OCI-LY7 (cell line): Measurements from ENCODE around the gene ASL. TPM values are rescaled to one million over a fixed set of nuclear protein-coding genes. Genes with fewer than 3 reads are reported as not detected.
"Not testable (repeated sequence)": the region's sequence is repeated elsewhere in the genome, so short reads cannot be mapped to it uniquely, and the experiment has no call there.

ENCODE experiments used
- BruUV-seq: library from RNA; stranded (reverse); fragments of 400-500 nt; replicated peaks from 2 replicates; lab custom pipeline; 2021; lab: Mats Ljungman, UMichigan
- CTCF ChIA-PET: fragments of 300-600 bp; sonication (Branson Sonifier 250); formaldehyde crosslinking; loops from one replicate; lab custom pipeline; 2022; ENCODE audit warnings: antibody characterized with exemption; ENCODE audit not compliant: unreplicated experiment; lab: Charles Lee
- POLR2A ChIA-PET: fragments of 300-600 bp; sonication (Branson Sonifier 250); formaldehyde crosslinking; loops from one replicate; lab custom pipeline; 2022; ENCODE audit warnings: antibody characterized with exemption; lab: Charles Lee
- DNase-seq: peaks from one replicate; pipeline ENCODE4 v3.0.0-alpha.2; 2015; ENCODE audit warnings: low spot score
- H2AFZ ChIP-seq: fragments of 200-600 bp; sonication (generic), shearing (Covaris generic); 2 replicates; pipeline ENCODE4 v1.6.1; 2014; ENCODE audit warnings: mild to moderate bottlenecking, antibody characterized with exemption, low read length, moderate library complexity
- H3K27ac ChIP-seq: fragments of 200-600 bp; sonication (generic); 2 replicates; pipeline ENCODE4 v1.5.1; 2014; ENCODE audit warnings: mixed run types, low read depth, mild to moderate bottlenecking, moderate library complexity, low read length, inconsistent platforms; ENCODE audit not compliant: poor library complexity, severe bottlenecking
- H3K36me3 ChIP-seq: fragments of 200-600 bp; sonication (generic); 2 replicates; pipeline ENCODE4 v1.6.1; 2014; ENCODE audit warnings: mild to moderate bottlenecking, antibody characterized with exemption, low read length, moderate library complexity, mixed read lengths; ENCODE audit not compliant: insufficient read depth
- H3K4me1 ChIP-seq: fragments of 200-600 bp; sonication (generic); 2 replicates; pipeline ENCODE4 v1.5.1; 2014; ENCODE audit warnings: mild to moderate bottlenecking, low read length; ENCODE audit not compliant: insufficient read depth, poor library complexity, severe bottlenecking
- H3K4me2 ChIP-seq: fragments of 200-600 bp; sonication (generic); 2 replicates; pipeline ENCODE4 v1.6.1; 2014; ENCODE audit warnings: mild to moderate bottlenecking, low read length
- H3K4me3 ChIP-seq: fragments of 200-600 bp; sonication (generic); 2 replicates; pipeline ENCODE4 v1.5.1; 2014; ENCODE audit warnings: mild to moderate bottlenecking, low read depth, low read length; ENCODE audit not compliant: poor library complexity, severe bottlenecking
- H3K79me2 ChIP-seq: fragments of 200-600 bp; sonication (generic); 2 replicates; pipeline ENCODE4 v1.6.1; 2016; ENCODE audit warnings: low read depth, mild to moderate bottlenecking, low read length, moderate library complexity, mixed read lengths; ENCODE audit not compliant: insufficient read depth
- H3K9me2 ChIP-seq: fragments of 200-600 bp; sonication (generic); 2 replicates; pipeline ENCODE4 v1.6.1; 2016; ENCODE audit warnings: mild to moderate bottlenecking, low read length, mixed read lengths; ENCODE audit not compliant: insufficient read depth
- H3K9me3 ChIP-seq: fragments of 200-600 bp; sonication (generic); 2 replicates; pipeline ENCODE4 v1.6.1; 2014; ENCODE audit warnings: mild to moderate bottlenecking, mixed run types, low read length, mixed read lengths
- H4K20me1 ChIP-seq: fragments of 200-600 bp; sonication (generic); 2 replicates; pipeline ENCODE4 v1.6.1; 2014; ENCODE audit warnings: mild to moderate bottlenecking, antibody characterized with exemption, low read length, moderate library complexity, mixed read lengths; ENCODE audit not compliant: insufficient read depth
- EZH2phosphoT487 ChIP-seq: fragments of 200-600 bp; sonication (generic); IDR thresholded peaks from 2 replicates; pipeline ENCODE4 v1.6.1; 2018; ENCODE audit warnings: low read depth, borderline replicate concordance, mild to moderate bottlenecking, mixed run types, antibody characterized with exemption, low read length, moderate library complexity, mixed read lengths
- intact Hi-C: fragments of 100-400 bp; cut with micrococcal nuclease; formaldehyde crosslinking; loops from one replicate; pipeline ENCODE4 v1.10.0; 2022; ENCODE audit not compliant: unreplicated experiment
- total RNA-seq, 2 experiments: library from RNA; depleted of rRNA in 1 of 2; stranded (reverse); fragments of >200 nt in 1 of 2; shearing (Covaris generic) in 1 of 2; gene quantifications; 2 replicates each; pipeline ENCODE4 v1.2.3, GENCODE V29; 2014 to 2022
- TF ChIP-seq, protein P1 (sequence below): fragments of 200-600 bp; sonication (generic); conservative IDR thresholded peaks from 2 replicates; pipeline ENCODE4 v1.5.1; 2014; ENCODE audit warnings: mild to moderate bottlenecking, antibody characterized with exemption, low read length, moderate library complexity, mixed read lengths

The ASL gene
- total RNA-seq, 2 experiments from 2014 or later: 22.2 to 25.7 TPM

DNA sequence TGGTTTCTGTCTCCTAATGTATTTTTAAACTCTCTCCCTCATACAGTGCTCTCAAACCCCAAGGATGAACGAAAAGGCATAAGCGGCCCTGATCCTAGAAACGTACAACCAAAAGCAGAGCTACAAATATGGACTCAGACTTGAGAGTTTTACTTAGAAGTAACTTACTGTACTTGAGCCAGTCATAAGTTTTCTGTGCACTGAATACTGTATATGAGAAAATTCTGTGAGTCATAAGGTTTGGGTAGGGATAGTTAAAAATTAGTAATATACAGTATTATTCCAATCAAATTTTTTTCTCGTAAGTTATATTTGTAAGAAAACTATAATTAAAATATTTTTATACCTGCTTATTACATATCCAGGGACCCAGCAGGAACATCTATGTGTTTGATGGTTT, 5.9 kb upstream of the ASL start:
- Histone ChIP-seq H3K9me3 (no peaks in the 10 kb centered on the region), H2AFZ (no peak overlapping the region), H3K79me2 (no peaks in the 10 kb centered on the region), H3K4me1 (no peaks in the 10 kb centered on the region), H3K4me3 (no peak overlapping the region), H3K36me3 (no peaks in the 10 kb centered on the region), H3K4me2 (no peak overlapping the region), H3K9me2 (no peaks in the 10 kb centered on the region), H3K27ac (no peak overlapping the region), H4K20me1 (no peaks in the 10 kb centered on the region)
- POLR2A ChIA-PET: interaction anchor here (0.7 kb wide), 1 partner anchor 856 kb away, joined by 4 read pairs; no protein-coding TSS in a partner anchor
- CTCF ChIA-PET: no interaction called here
- BruUV-seq: no TSS peak
- intact Hi-C loops: no loop called here
- TF ChIP-seq, protein P1, sequence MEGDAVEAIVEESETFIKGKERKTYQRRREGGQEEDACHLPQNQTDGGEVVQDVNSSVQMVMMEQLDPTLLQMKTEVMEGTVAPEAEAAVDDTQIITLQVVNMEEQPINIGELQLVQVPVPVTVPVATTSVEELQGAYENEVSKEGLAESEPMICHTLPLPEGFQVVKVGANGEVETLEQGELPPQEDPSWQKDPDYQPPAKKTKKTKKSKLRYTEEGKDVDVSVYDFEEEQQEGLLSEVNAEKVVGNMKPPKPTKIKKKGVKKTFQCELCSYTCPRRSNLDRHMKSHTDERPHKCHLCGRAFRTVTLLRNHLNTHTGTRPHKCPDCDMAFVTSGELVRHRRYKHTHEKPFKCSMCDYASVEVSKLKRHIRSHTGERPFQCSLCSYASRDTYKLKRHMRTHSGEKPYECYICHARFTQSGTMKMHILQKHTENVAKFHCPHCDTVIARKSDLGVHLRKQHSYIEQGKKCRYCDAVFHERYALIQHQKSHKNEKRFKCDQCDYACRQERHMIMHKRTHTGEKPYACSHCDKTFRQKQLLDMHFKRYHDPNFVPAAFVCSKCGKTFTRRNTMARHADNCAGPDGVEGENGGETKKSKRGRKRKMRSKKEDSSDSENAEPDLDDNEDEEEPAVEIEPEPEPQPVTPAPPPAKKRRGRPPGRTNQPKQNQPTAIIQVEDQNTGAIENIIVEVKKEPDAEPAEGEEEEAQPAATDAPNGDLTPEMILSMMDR: no peak
- TF ChIP-seq EZH2phosphoT487: no peak
- no peak for DNase-seq

DNA sequence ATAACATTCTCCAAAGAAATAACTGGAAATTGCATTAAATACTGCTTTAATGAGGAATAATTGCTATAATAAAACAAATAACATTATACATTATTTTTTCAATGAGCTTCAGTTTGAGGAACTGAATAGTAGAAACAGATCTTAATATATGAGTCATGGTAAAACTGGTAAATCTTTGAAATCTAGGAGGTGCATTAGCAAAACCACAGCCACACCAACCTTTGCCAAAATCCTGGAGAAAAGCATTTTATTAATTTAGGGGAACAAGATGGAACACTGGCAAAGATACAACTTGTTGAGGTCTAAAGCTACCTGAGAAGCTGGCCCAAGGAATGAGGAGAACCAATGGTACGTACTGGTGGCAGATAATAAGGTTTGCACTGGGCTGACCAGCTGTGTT, 5.4 kb upstream of the ASL start:
- intact Hi-C loops: no loop called here
- no TSS peak for BruUV-seq

DNA sequence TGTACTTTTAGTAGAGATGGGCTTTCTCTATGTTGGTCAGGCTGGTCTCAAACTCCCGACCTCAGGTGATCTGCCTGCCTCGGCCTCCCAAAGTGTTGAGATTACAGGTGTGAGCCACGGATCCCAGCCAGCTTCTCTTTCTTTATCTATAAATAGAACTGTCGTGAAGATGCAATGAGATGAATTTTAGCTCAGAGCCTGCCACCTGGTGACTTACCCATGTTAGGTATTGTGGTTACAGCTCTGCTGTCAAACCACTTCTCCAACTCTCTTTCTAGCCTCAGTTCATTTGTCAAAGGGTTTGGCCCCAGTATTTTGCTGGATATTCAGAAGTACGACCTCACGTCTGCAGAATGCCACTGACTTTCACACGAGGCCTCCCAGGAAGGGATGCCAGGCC, 3.4 kb upstream of the ASL start:
- intact Hi-C loops, DNase-seq, CTCF ChIA-PET, H2AFZ ChIP-seq, H4K20me1 ChIP-seq, H3K9me2 ChIP-seq, BruUV-seq, H3K4me1 ChIP-seq, H3K9me3 ChIP-seq, H3K4me2 ChIP-seq, H3K4me3 ChIP-seq, H3K79me2 ChIP-seq, H3K36me3 ChIP-seq, H3K27ac ChIP-seq, POLR2A ChIA-PET: not testable (repeated sequence)
- TF ChIP-seq, protein P1: 0 out of 2 replicates have a peak, but pooled peaks have one; percentile 17

More for the DNA sequence above, 5.4 kb upstream of the ASL start:
- H3K27ac ChIP-seq: no peak overlapping the region
- no peak overlapping the region for H3K4me2 ChIP-seq
- no peaks in the 10 kb centered on the region for H3K79me2 ChIP-seq
- no peaks in the 10 kb centered on the region for H3K36me3 ChIP-seq
- no peaks in the 10 kb centered on the region for H3K4me1 ChIP-seq
- no peak overlapping the region for H3K4me3 ChIP-seq
- no peaks in the 10 kb centered on the region for H3K9me2 ChIP-seq
- no peak for TF ChIP-seq EZH2phosphoT487
- TF ChIP-seq, protein P1: no peak
- H3K9me3 ChIP-seq: no peaks in the 10 kb centered on the region
- no peak overlapping the region for H2AFZ ChIP-seq
- H4K20me1 ChIP-seq: no peaks in the 10 kb centered on the region
- no peak for DNase-seq
- POLR2A ChIA-PET: no interaction called here
- CTCF ChIA-PET: no interaction called here
